Transverse colon (tissue), 3 donors: ENCODE data around the gene DSN1.

Experiments
- EP300 ChIP-seq: sonication (generic); formaldehyde crosslinking; IDR thresholded peaks from one replicate; pipeline ENCODE4 v1.6.1; 2017; ENCODE audit warnings: antibody characterized with exemption, low read depth
- TF ChIP-seq, protein P1 (sequence below), 5 experiments: fragments of 200-600 bp in 3 of 5; fragments of 450-650 bp in 2 of 5; sonication (generic) in 3 of 5; IDR thresholded peaks; 1 replicate in 2 of 5; 2 replicates in 3 of 5; pipeline ENCODE4 v1.5.1; 2016 to 2017; ENCODE audit warnings: antibody characterized with exemption in 5 of 5, inconsistent platforms in 3 of 5, mild to moderate bottlenecking in 2 of 5, moderate library complexity in 1 of 5

DNA sequence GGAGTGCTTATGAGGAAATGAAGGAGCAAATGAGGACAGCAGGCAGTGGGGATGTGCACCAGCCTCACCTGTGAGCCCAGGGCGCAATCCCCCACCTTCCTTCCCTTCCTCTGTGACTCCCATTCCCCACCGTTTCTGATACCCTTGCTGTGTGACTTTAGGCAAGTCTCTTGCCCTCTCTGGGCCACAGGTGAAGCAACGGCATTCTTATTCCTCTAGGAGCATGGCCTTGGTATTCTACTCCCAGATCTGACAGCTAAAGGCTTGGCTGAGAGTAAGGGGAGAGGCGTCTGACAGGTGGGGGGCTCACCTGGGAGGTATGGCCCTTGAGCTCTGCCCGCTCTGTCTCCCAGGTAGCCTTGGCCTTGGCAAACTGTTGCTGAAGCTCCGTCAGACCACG lies 30.9 kb upstream of the DSN1 start:
- TF ChIP-seq, protein P1, sequence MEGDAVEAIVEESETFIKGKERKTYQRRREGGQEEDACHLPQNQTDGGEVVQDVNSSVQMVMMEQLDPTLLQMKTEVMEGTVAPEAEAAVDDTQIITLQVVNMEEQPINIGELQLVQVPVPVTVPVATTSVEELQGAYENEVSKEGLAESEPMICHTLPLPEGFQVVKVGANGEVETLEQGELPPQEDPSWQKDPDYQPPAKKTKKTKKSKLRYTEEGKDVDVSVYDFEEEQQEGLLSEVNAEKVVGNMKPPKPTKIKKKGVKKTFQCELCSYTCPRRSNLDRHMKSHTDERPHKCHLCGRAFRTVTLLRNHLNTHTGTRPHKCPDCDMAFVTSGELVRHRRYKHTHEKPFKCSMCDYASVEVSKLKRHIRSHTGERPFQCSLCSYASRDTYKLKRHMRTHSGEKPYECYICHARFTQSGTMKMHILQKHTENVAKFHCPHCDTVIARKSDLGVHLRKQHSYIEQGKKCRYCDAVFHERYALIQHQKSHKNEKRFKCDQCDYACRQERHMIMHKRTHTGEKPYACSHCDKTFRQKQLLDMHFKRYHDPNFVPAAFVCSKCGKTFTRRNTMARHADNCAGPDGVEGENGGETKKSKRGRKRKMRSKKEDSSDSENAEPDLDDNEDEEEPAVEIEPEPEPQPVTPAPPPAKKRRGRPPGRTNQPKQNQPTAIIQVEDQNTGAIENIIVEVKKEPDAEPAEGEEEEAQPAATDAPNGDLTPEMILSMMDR (IDR thresholded peaks at IDR 0.05): no peak
- no peak for TF ChIP-seq EP300
